ENCODE results near the gene ZBTB7C. TPM values are rescaled to one million over a fixed set of nuclear protein-coding genes. Genes with fewer than 3 reads are reported as not detected.

The ZBTB7C gene
- total and polyA plus RNA-seq, 2 of the 4 experiments (the other 2 are of a cell fraction) = not detected

GRCh38 chr18:48345596-48345995, 63.6 kb downstream of the ZBTB7C start:
- Histone ChIP-seq H4K8ac (ENCODE audit: low read depth in 2 of 2, low read length in 2 of 2) (no peak overlapping the region), H2AFZ (replicated peaks; ENCODE audit: low read length, poor library complexity) (no peak overlapping the region), H3K4ac (ENCODE audit: low read depth, low read length) (no peak overlapping the region), H4K91ac (ENCODE audit: insufficient read depth, low read depth, low read length) (no peak overlapping the region), H3K9ac (ENCODE audit: low read depth, low read length) (no peak overlapping the region), H3K4me3 (ENCODE audit: insufficient read depth, low read depth, low read length) (no peak overlapping the region), H3K27me3 (ENCODE audit: control insufficient read depth, insufficient read depth, low read length) (peaks cover 29% of the 10 kb centered on the region), H3K56ac (ENCODE audit: extremely low read depth, insufficient read depth, low read length) (no peak overlapping the region), H3K23ac (ENCODE audit: low read depth, low read length) (no peak overlapping the region), H3K36me3 (ENCODE audit: control insufficient read depth, insufficient read depth, low read length) (no peaks in the 10 kb centered on the region), H3K27ac (ENCODE audit: insufficient read depth, low read length) (no peak overlapping the region), H2BK120ac (ENCODE audit: low read depth, low read length) (no peak overlapping the region), H2BK5ac (ENCODE audit: low read depth, low read length, poor library complexity, severe bottlenecking) (no peak overlapping the region), H3K79me1 (ENCODE audit: low read depth in 1 of 2, low read length in 2 of 2) (no peaks in the 10 kb centered on the region), H3K18ac (ENCODE audit: low read depth, low read length) (no peak overlapping the region), H2BK20ac (ENCODE audit: low read depth, low read length) (no peak overlapping the region), H4K5ac (ENCODE audit: low read depth, low read length) (no peak overlapping the region), H4K20me1 (ENCODE audit: insufficient read depth, low read length) (no peaks in the 10 kb centered on the region), H3K4me1 (ENCODE audit: control insufficient read depth, insufficient read depth, low read length) (no peaks in the 10 kb centered on the region), H2AK9ac (replicated peaks; ENCODE audit: low read depth, low read length, poor library complexity) (no peak overlapping the region), H3K9me3 (ENCODE audit: control insufficient read depth, insufficient read depth, low read length) (no peaks in the 10 kb centered on the region), H3K14ac (replicated peaks; ENCODE audit: low read depth, low read length) (no peak overlapping the region), H3K4me2 (ENCODE audit: low read depth, low read length) (no peak overlapping the region), H2BK15ac (ENCODE audit: low read depth, low read length) (no peak overlapping the region), H2AK5ac (ENCODE audit: low read depth, low read length) (no peak overlapping the region), H3K9me1 (ENCODE audit: insufficient read depth, low read length) (no peaks in the 10 kb centered on the region)
- ATAC-seq (ENCODE audit: low read depth) = no peak
- no TSS peak for BruUV-seq (replicated peaks)
- dilution Hi-C loops (cut with HindIII; ENCODE audit: low sequenced_read_pairs, unreplicated experiment) (no loop called here), intact Hi-C loops (cut with micrococcal nuclease) (loop anchor here (1.0 kb wide), 1 partner anchor 115 kb away; no protein-coding TSS in a partner anchor), in situ Hi-C loops (cut with MboI; ENCODE audit: low sequenced_read_pairs) (no loop called here)
- WGBS, 2 experiments (ENCODE audit: extremely low coverage in 2 of 2, insufficient read length in 1 of 2) = 0% methylated on average over 1 of the region's 2 CpGs; no CpG with 5 or more reads in 1 of the 2 experiments
- ChIA-PET POLR2A (ENCODE audit: unreplicated experiment) (no interaction called here), CTCF (no interaction called here)
- DNase-seq = peak; percentile 4
- no peak for TF ChIP-seq CHD1 (IDR thresholded peaks at IDR 0.05; ENCODE audit: low read depth, low read length)
- TF ChIP-seq ELK1 (IDR thresholded peaks at IDR 0.05; ENCODE audit: borderline replicate concordance, low read depth, low read length) = no peak
- no peak for TF ChIP-seq BHLHE40 (IDR thresholded peaks at IDR 0.05; ENCODE audit: low read depth, low read length)
- TF ChIP-seq MAFK (IDR thresholded peaks at IDR 0.05; ENCODE audit: low read depth, low read length) = no peak
- TF ChIP-seq USF2 (IDR thresholded peaks at IDR 0.05; ENCODE audit: low read depth, low read length) = no peak
- TF ChIP-seq RCOR1 (IDR thresholded peaks at IDR 0.05; ENCODE audit: insufficient replicate concordance, low read length) = no peak
- no peak for TF ChIP-seq NFE2L2 (IDR thresholded peaks at IDR 0.05; ENCODE audit: low read depth, low read length)
- no peak for TF ChIP-seq MXI1 (IDR thresholded peaks at IDR 0.05; ENCODE audit: borderline replicate concordance, low read depth, low read length)
- no peak for TF ChIP-seq MAZ (IDR thresholded peaks at IDR 0.05; ENCODE audit: borderline replicate concordance, low read depth, low read length)
- TF ChIP-seq RAD21 (IDR thresholded peaks at IDR 0.05; ENCODE audit: low read length) = peak; percentile 46; the same call in 1 of the 2 replicates
- no peak for TF ChIP-seq CEBPB (IDR thresholded peaks at IDR 0.05; ENCODE audit: low read depth, low read length)
- TF ChIP-seq RFX5 (IDR thresholded peaks at IDR 0.05; ENCODE audit: low read depth, low read length) = no peak
- TF ChIP-seq FOS (IDR thresholded peaks at IDR 0.05; ENCODE audit: low read depth, low read length) = no peak
- TF ChIP-seq CTCF (conservative IDR thresholded peaks at IDR 0.05; ENCODE audit: low read depth, low read length) = peak; percentile 37
- peak; percentile 43 for TF ChIP-seq SMC3 (IDR thresholded peaks at IDR 0.05; ENCODE audit: low read depth, low read length)
- no peak for TF ChIP-seq POLR2A (IDR thresholded peaks at IDR 0.05; ENCODE audit: low read depth, low read length)
